Fibroblast of skin of back (primary cell): ENCODE measurements around the gene SPSB4.

Experiments
- DNase-seq: peaks from one replicate; pipeline ENCODE4 v3.0.0-alpha.2; 2013

Gene SPSB4

GRCh38 chr3:141055136-141055535 lies 4.0 kb downstream of the SPSB4 start:
- DNase-seq, result no peak

GRCh38 chr3:141055536-141056445 lies 4.6 kb downstream of the SPSB4 start:
- DNase-seq, result no peak

GRCh38 chr3:141056751-141057171 lies 5.6 kb downstream of the SPSB4 start:
- no peak for DNase-seq

GRCh38 chr3:141057436-141057835 lies 6.3 kb downstream of the SPSB4 start:
- DNase-seq, result no peak

GRCh38 chr3:141057946-141058800 lies 7.0 kb downstream of the SPSB4 start:
- DNase-seq, result no peak

GRCh38 chr3:141058996-141059395 lies 7.8 kb downstream of the SPSB4 start:
- DNase-seq, result no peak

- DNase-seq, result no peak
Measured at GRCh38 chr3:141059816-141060215, 8.7 kb downstream of the SPSB4 start.

GRCh38 chr3:141060327-141060726 lies 9.2 kb downstream of the SPSB4 start:
- no peak for DNase-seq

- DNase-seq, result no peak
Measured at GRCh38 chr3:141063831-141064230, 12.7 kb downstream of the SPSB4 start.

- no peak for DNase-seq
Measured at GRCh38 chr3:141064255-141064926, 13.2 kb downstream of the SPSB4 start.

- no peak for DNase-seq
Measured at GRCh38 chr3:141065258-141065657, 14.1 kb downstream of the SPSB4 start.

- DNase-seq, result no peak
Measured at GRCh38 chr3:141065841-141066805, 15.0 kb downstream of the SPSB4 start.

- DNase-seq, result no peak
Measured at GRCh38 chr3:141067206-141067974, 16.2 kb downstream of the SPSB4 start.

- no peak for DNase-seq
Measured at GRCh38 chr3:141070229-141070628, 19.1 kb downstream of the SPSB4 start.

GRCh38 chr3:141070727-141071357 lies 19.7 kb downstream of the SPSB4 start:
- DNase-seq, result no peak

- DNase-seq, result no peak
Measured at GRCh38 chr3:141071681-141072260, 20.6 kb downstream of the SPSB4 start.

- no peak for DNase-seq
Measured at GRCh38 chr3:141072950-141073349, 21.8 kb downstream of the SPSB4 start.

- DNase-seq, result no peak
Measured at GRCh38 chr3:141073580-141073979, 22.4 kb downstream of the SPSB4 start.

GRCh38 chr3:141074529-141074928 lies 23.4 kb downstream of the SPSB4 start:
- no peak for DNase-seq
